Loucy (cell line): ENCODE data around the gene SYTL1.
A peak's percentile ranks its signal among the peaks of the same experiment; 100 is the strongest.

Experiments
- H2AFZ ChIP-seq: fragments of 200-600 bp; sonication (generic); 2 replicates; pipeline ENCODE4 v1.6.0; 2016; ENCODE audit warnings: antibody characterized with exemption, mild to moderate bottlenecking, low read length, moderate library complexity
- H3F3A ChIP-seq: fragments of 200-600 bp; 2 replicates; pipeline ENCODE4 v1.6.0; 2016; ENCODE audit warnings: antibody characterized with exemption, low read depth, mild to moderate bottlenecking
- H3K27me3 ChIP-seq: fragments of 200-600 bp; sonication (generic); 2 replicates; pipeline ENCODE4 v1.6.1; 2014; ENCODE audit warnings: low read length, mild to moderate bottlenecking; ENCODE audit not compliant: insufficient read depth, poor library complexity, severe bottlenecking
- H3K36me3 ChIP-seq: fragments of 200-600 bp; sonication (generic); 2 replicates; pipeline ENCODE4 v1.6.1; 2016; ENCODE audit warnings: low read length; ENCODE audit not compliant: insufficient read depth
- H3K4me1 ChIP-seq: fragments of 200-600 bp; sonication (generic); 2 replicates; pipeline ENCODE4 v1.5.1; 2014; ENCODE audit warnings: low read length, mild to moderate bottlenecking; ENCODE audit not compliant: insufficient read depth, poor library complexity, severe bottlenecking
- H3K4me2 ChIP-seq: fragments of 200-600 bp; sonication (generic); 2 replicates; pipeline ENCODE4 v1.6.0; 2014; ENCODE audit warnings: antibody characterized with exemption, low read length, low read depth, mild to moderate bottlenecking; ENCODE audit not compliant: poor library complexity, severe bottlenecking
- H3K4me3 ChIP-seq: fragments of 200-600 bp; sonication (generic); 2 replicates; pipeline ENCODE4 v1.5.1; 2014; ENCODE audit warnings: low read length, mild to moderate bottlenecking, mixed read lengths; ENCODE audit not compliant: poor library complexity, severe bottlenecking
- H3K79me2 ChIP-seq: fragments of 200-600 bp; sonication (generic); 2 replicates; pipeline ENCODE4 v1.6.1; 2014; ENCODE audit warnings: low read length; ENCODE audit not compliant: insufficient read depth
- H3K9ac ChIP-seq: fragments of 200-600 bp; sonication (generic); 2 replicates; pipeline ENCODE4 v1.6.0; 2014; ENCODE audit warnings: mild to moderate bottlenecking, low read depth, low read length, moderate library complexity; ENCODE audit not compliant: poor library complexity, severe bottlenecking
- H3K9me2 ChIP-seq: fragments of 200-600 bp; sonication (generic); replicated peaks from 2 replicates; pipeline ENCODE4 v1.6.1; 2016; ENCODE audit warnings: low read depth, low read length, mixed read lengths
- H3K9me3 ChIP-seq: fragments of 200-600 bp; sonication (generic); 2 replicates; pipeline ENCODE4 v1.6.1; 2014; ENCODE audit warnings: mild to moderate bottlenecking, antibody characterized with exemption, low read length, low read depth; ENCODE audit not compliant: insufficient read depth
- H4K20me1 ChIP-seq: fragments of 200-600 bp; sonication (generic); 2 replicates; pipeline ENCODE4 v1.6.0; 2014; ENCODE audit warnings: antibody characterized with exemption, low read length, mild to moderate bottlenecking; ENCODE audit not compliant: insufficient read depth, poor library complexity, severe bottlenecking
- CTCF ChIP-seq: fragments of 200-600 bp; sonication (generic); conservative IDR thresholded peaks from 2 replicates; pipeline ENCODE4 v1.5.1; 2014; ENCODE audit warnings: mild to moderate bottlenecking, antibody characterized with exemption, low read length
- EZH2phosphoT487 ChIP-seq: fragments of 200-600 bp; IDR thresholded peaks from 2 replicates; pipeline ENCODE4 v1.6.1; 2018; ENCODE audit warnings: antibody characterized with exemption, mild to moderate bottlenecking, moderate library complexity, borderline replicate concordance

Gene SYTL1

DNA sequence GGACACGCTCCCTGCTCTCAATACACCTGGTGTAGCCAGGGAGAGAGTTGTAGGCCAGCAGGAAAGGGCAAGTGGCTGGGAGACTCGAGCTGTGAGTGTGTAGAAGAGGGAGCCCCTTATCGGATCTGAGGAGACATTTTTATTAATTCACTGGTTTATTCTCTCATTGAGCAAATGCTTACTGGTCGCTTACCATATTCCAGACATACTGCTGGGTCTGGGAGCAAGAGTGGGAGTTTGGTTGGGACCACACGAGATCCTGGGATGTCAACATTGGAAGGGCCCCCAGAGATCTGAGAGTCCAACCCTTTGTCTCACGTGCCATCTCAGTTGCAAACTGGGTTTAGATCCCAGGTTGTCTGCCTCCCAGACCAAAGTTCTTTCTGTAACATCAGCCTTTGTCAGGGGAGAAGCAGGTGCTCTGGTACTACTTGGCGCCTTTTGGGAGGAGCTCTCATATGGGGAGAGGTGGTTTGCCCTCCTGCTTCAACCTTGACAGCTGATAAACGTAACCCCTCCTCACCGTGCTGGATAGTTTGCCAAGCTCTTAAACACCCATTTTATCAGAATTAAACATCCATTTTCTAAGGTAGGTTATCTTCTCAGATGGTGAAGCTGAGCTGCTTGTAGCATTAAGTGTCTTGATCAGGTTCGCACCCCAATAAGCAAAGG is 19.1 kb upstream of the SYTL1 start:
- peak overlapping the region; percentile 98 for H3K4me2 ChIP-seq
- peaks cover 13% of the 10 kb centered on the region for H4K20me1 ChIP-seq
- no peaks in the 10 kb centered on the region for H3K27me3 ChIP-seq
- peak overlapping the region; percentile 97 for H3K4me3 ChIP-seq
- H3K9me2 ChIP-seq, result no peaks in the 10 kb centered on the region
- TF ChIP-seq EZH2phosphoT487, result no peak
- TF ChIP-seq CTCF, result no peak
- peak overlapping the region; percentile 75 for H2AFZ ChIP-seq
- peaks cover 32% of the 10 kb centered on the region for H3K4me1 ChIP-seq
- H3K9ac ChIP-seq, result peak overlapping the region; percentile 96
- peaks cover 7% of the 10 kb centered on the region; the same call in 1 of the 2 replicates for H3K36me3 ChIP-seq
- peaks cover 55% of the 10 kb centered on the region for H3K79me2 ChIP-seq
- no peaks in the 10 kb centered on the region for H3F3A ChIP-seq
- no peaks in the 10 kb centered on the region for H3K9me3 ChIP-seq

DNA sequence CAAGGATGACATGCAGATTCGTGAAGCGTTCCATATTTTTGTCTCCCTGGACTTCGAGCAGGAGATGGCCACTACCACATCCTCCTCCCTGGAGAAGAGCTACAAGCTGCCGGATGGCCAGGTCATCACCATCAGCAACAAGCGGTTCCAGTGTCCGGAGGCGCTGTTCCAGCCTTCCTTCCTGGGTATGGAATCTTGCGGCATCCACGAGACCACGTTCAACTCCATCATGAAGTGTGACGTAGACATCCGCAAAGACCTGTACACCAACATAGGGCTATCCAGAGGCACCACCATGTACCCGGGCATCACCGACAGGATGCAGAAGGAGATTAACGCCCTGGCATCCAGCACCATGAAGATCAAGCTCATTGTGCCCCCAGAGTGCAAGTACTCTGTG is 16.5 kb upstream of the SYTL1 start:
- H3K4me2 ChIP-seq, result peak overlapping the region; percentile 98
- H3K4me1 ChIP-seq, result peaks cover 47% of the 10 kb centered on the region
- TF ChIP-seq CTCF (no peak), EZH2phosphoT487 (no peak)

GRCh38 chr1:27327964-27328363 is 13.9 kb upstream of the SYTL1 start:
- Histone ChIP-seq H3K9me3 (no peaks in the 10 kb centered on the region), H3K4me3 (no peak overlapping the region), H3K36me3 (peaks cover 24% of the 10 kb centered on the region; the same call in 1 of the 2 replicates), H3F3A (no peaks in the 10 kb centered on the region), H4K20me1 (peaks cover 15% of the 10 kb centered on the region), H3K4me2 (peak overlapping the region; percentile 29), H3K79me2 (peaks cover 75% of the 10 kb centered on the region), H3K9ac (peak overlapping the region; percentile 24), H3K27me3 (no peaks in the 10 kb centered on the region), H3K9me2 (no peaks in the 10 kb centered on the region), H2AFZ (no peak overlapping the region), H3K4me1 (peaks cover 45% of the 10 kb centered on the region)
- no peak for TF ChIP-seq EZH2phosphoT487
- no peak for TF ChIP-seq CTCF

More for the DNA sequence above, 16.5 kb upstream of the SYTL1 start:
- Histone ChIP-seq H3K27me3 (no peaks in the 10 kb centered on the region), H3K9ac (no peak overlapping the region), H3K4me3 (no peak overlapping the region), H3K36me3 (peaks cover 7% of the 10 kb centered on the region; the same call in 1 of the 2 replicates), H3K79me2 (peaks cover 76% of the 10 kb centered on the region), H3F3A (no peaks in the 10 kb centered on the region), H3K9me3 (no peaks in the 10 kb centered on the region), H4K20me1 (peaks cover 22% of the 10 kb centered on the region), H2AFZ (no peak overlapping the region), H3K9me2 (no peaks in the 10 kb centered on the region)
